HEK293T (cell line): ENCODE results near the gene PPOX.

Experiments used
- FOXM1 ChIP-seq: fragments of 450-650 bp; IDR thresholded peaks from 2 replicates; pipeline ENCODE4 v1.6.1; 2017; ENCODE audit warnings: mild to moderate bottlenecking, borderline replicate concordance
- ZNF384 ChIP-seq: fragments of 450-650 bp; IDR thresholded peaks from 2 replicates; pipeline ENCODE4 v1.6.1; 2016

- TF ChIP-seq ZNF384 (no peak), FOXM1 (no peak)
Measured at GRCh38 chr1:161153682-161154337, 12.4 kb upstream of the PPOX start, which contains the start of gene UFC1.
